ENCODE data around the gene PSMC2. TPM values are rescaled to one million over a fixed set of nuclear protein-coding genes. Genes with fewer than 3 reads are reported as not detected.

PSMC2 gene
- total RNA-seq, 2 donors from 2014 or later = 108 to 109 TPM

GRCh38 chr7:103346396-103346795 is 1.0 kb upstream of the PSMC2 start:
- Histone ChIP-seq H3K36me3 (ENCODE audit: control insufficient read depth, insufficient read depth, low read length) (peaks cover 19% of the 10 kb centered on the region), H3K27ac (ENCODE audit: low read depth, low read length) (no peak overlapping the region), H3K4me1 (ENCODE audit: control insufficient read depth, insufficient read depth, low read length) (no peaks in the 10 kb centered on the region), H3K9me3 (ENCODE audit: control insufficient read depth, low read length) (no peaks in the 10 kb centered on the region), H3K27me3 (ENCODE audit: control insufficient read depth, insufficient read depth, low read length, poor library complexity, severe bottlenecking) (no peaks in the 10 kb centered on the region), H3K4me3 (ENCODE audit: low read length) (no peak overlapping the region), H3K9ac (ENCODE audit: extremely low read depth, low read length, poor library complexity, severe bottlenecking) (no peak overlapping the region)
- WGBS, 2 experiments (ENCODE audit: insufficient coverage in 1 of 2, insufficient read length in 1 of 2) = 99 to 100% methylated on average over 5 of the region's 5 CpGs
- Mint-ChIP-seq H3K36me3 (ENCODE audit: low read depth) (peaks cover 11% of the 10 kb centered on the region), H3K27ac (no peak overlapping the region), H3K4me1 (peaks cover 20% of the 10 kb centered on the region), H3K27me3 (ENCODE audit: insufficient read depth) (no peaks in the 10 kb centered on the region), H3K4me3 (no peak overlapping the region), H3K9me3 (no peaks in the 10 kb centered on the region)
- TF ChIP-seq CTCF (conservative IDR thresholded peaks at IDR 0.05) = no peak
- DNase-seq = no peak

GRCh38 chr7:103348452-103348851 is 1.0 kb downstream of the PSMC2 start:
- H3K27ac ChIP-seq (ENCODE audit: low read depth, low read length) = no peak overlapping the region
- H3K36me3 ChIP-seq (ENCODE audit: control insufficient read depth, insufficient read depth, low read length) = peaks cover 26% of the 10 kb centered on the region
- peak overlapping the region; percentile 89 for H3K9ac ChIP-seq (ENCODE audit: extremely low read depth, low read length, poor library complexity, severe bottlenecking)
- Mint-ChIP-seq H3K27me3 (ENCODE audit: insufficient read depth) (no peaks in the 10 kb centered on the region), H3K4me3 (peak overlapping the region; percentile 99), H3K9me3 (no peaks in the 10 kb centered on the region), H3K4me1 (peaks cover 20% of the 10 kb centered on the region), H3K27ac (peak overlapping the region; percentile 22), H3K36me3 (ENCODE audit: low read depth) (peaks cover 9% of the 10 kb centered on the region)
- no peaks in the 10 kb centered on the region for H3K9me3 ChIP-seq (ENCODE audit: control insufficient read depth, low read length)
- WGBS, 2 experiments (ENCODE audit: insufficient coverage in 1 of 2, insufficient read length in 1 of 2) = 6 to 19% methylated on average over 2 to 13 of the region's 13 CpGs
- H3K4me3 ChIP-seq (ENCODE audit: low read length) = peak overlapping the region; percentile 92
- H3K4me1 ChIP-seq (ENCODE audit: control insufficient read depth, insufficient read depth, low read length) = no peaks in the 10 kb centered on the region
- DNase-seq = no peak
- no peaks in the 10 kb centered on the region for H3K27me3 ChIP-seq (ENCODE audit: control insufficient read depth, insufficient read depth, low read length, poor library complexity, severe bottlenecking)
- no peak for TF ChIP-seq CTCF (conservative IDR thresholded peaks at IDR 0.05)

- Histone ChIP-seq H3K27me3 (ENCODE audit: control insufficient read depth, insufficient read depth, low read length, poor library complexity, severe bottlenecking) (no peaks in the 10 kb centered on the region), H3K27ac (ENCODE audit: low read depth, low read length) (no peak overlapping the region), H3K4me3 (ENCODE audit: low read length) (peak overlapping the region; percentile 92), H3K4me1 (ENCODE audit: control insufficient read depth, insufficient read depth, low read length) (no peaks in the 10 kb centered on the region), H3K36me3 (ENCODE audit: control insufficient read depth, insufficient read depth, low read length) (peaks cover 31% of the 10 kb centered on the region), H3K9me3 (ENCODE audit: control insufficient read depth, low read length) (no peaks in the 10 kb centered on the region), H3K9ac (ENCODE audit: extremely low read depth, low read length, poor library complexity, severe bottlenecking) (no peak overlapping the region)
- no peak for DNase-seq
- peaks cover 20% of the 10 kb centered on the region for H3K4me1 Mint-ChIP-seq
- H3K36me3 Mint-ChIP-seq (ENCODE audit: low read depth) = peaks cover 9% of the 10 kb centered on the region
- H3K4me3 Mint-ChIP-seq = peak overlapping the region; percentile 99
- H3K9me3 Mint-ChIP-seq = no peaks in the 10 kb centered on the region
- no peak for TF ChIP-seq CTCF (conservative IDR thresholded peaks at IDR 0.05)
- no peaks in the 10 kb centered on the region for H3K27me3 Mint-ChIP-seq (ENCODE audit: insufficient read depth)
- H3K27ac Mint-ChIP-seq = no peak overlapping the region
- 91% methylated on average over 2 of the region's 2 CpGs; no CpG with 5 or more reads in 1 of the 2 experiments for WGBS, 2 experiments (ENCODE audit: insufficient coverage in 1 of 2, insufficient read length in 1 of 2)
Measured at GRCh38 chr7:103348959-103349358, 1.5 kb downstream of the PSMC2 start.
